GM12891 (cell line): ENCODE results near the gene CPED1.

Experiments
- DNase-seq: peaks from one replicate; pipeline ENCODE4 v3.0.0; 2011; ENCODE audit warnings: low spot score; ENCODE audit not compliant: insufficient read length
- FAIRE-seq: peaks from 2 replicates; lab custom pipeline; 2011; peaks lifted over from hg19 to GRCh38; lab: Jason Lieb, UNC
- PAX5 ChIP-seq: IDR thresholded peaks from 2 replicates; pipeline ENCODE4 v1.6.1; 2011; ENCODE audit warnings: low read length, moderate library complexity, mild to moderate bottlenecking; ENCODE audit not compliant: insufficient read depth, severe bottlenecking
- POLR2A ChIP-seq: IDR thresholded peaks from 2 replicates; pipeline ENCODE4 v1.6.1; 2011; ENCODE audit warnings: low read depth, low read length, control low read depth
- POLR2AphosphoS5 ChIP-seq: IDR thresholded peaks from 2 replicates; pipeline ENCODE4 v1.6.1; 2011; ENCODE audit warnings: low read depth, low read length, control low read depth
- POU2F2 ChIP-seq: IDR thresholded peaks from 2 replicates; pipeline ENCODE4 v1.6.1; 2011; ENCODE audit warnings: low read depth, mild to moderate bottlenecking, control low read depth, low read length, moderate library complexity
- SPI1 ChIP-seq: IDR thresholded peaks from 2 replicates; pipeline ENCODE4 v1.6.1; 2011; ENCODE audit warnings: low read depth, low read length, control low read depth
- TAF1 ChIP-seq: IDR thresholded peaks from 2 replicates; pipeline ENCODE4 v1.6.1; 2011; ENCODE audit warnings: low read depth, low read length, control low read depth

Gene CPED1

DNA sequence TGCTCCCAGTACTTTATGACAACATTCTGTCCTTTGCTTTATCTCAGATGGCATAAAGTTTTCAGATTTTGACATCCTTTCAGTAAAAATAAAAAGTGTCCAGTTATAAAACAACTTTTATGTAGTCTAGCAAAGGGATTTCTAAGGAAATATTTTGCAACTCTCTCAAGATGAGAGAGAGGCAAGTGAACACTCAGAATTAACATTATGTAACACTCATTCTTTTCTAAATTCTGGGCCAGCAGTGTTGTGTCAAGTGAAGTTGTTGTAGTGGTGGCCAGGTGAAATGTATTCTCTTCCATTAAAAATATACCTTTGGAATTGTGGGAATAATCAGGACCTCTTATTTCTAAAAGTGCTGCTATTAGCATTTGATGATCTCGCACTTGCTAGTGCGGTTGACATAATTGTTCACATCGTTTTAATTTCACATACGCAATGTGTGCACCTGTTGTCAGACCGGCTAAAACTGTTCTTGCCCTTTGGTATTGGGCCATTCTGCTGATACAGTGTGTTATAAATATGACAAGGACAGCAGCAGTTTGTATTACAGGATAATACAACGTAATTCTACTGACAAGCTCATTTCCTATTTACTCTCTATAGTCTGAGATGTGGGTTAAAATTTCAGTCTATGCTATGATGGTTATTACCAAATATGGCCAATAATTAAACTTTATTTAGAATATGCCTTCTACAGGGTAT is 23.8 kb downstream of the CPED1 start:
- TF ChIP-seq TAF1 (no peak), POLR2AphosphoS5 (no peak), POLR2A (no peak), SPI1 (no peak), PAX5 (no peak), POU2F2 (no peak)
- DNase-seq (no peak), FAIRE-seq (no peak)

DNA sequence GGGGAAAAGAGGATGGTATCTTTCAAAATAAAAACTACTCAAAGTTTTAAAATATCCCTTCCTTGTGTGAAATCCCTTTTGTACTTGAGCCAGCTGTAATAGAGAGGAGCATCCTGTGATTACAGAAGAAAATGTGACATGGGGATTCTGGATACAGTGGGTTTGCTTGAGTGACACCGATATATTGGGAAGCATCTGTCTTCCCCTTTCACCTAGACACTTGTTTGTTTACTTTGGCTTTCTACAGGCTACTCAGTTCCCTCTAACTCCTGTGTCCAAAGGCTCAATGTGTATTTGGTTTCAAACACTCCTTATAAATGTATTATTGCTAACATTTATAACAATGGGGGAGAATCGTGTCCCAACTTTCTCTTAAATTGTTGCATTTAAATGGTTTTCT is 24.4 kb downstream of the CPED1 start:
- TF ChIP-seq TAF1 (no peak), POLR2AphosphoS5 (no peak), POLR2A (no peak), PAX5 (no peak), POU2F2 (no peak), SPI1 (no peak)
- DNase-seq = no peak
- FAIRE-seq = no peak

DNA sequence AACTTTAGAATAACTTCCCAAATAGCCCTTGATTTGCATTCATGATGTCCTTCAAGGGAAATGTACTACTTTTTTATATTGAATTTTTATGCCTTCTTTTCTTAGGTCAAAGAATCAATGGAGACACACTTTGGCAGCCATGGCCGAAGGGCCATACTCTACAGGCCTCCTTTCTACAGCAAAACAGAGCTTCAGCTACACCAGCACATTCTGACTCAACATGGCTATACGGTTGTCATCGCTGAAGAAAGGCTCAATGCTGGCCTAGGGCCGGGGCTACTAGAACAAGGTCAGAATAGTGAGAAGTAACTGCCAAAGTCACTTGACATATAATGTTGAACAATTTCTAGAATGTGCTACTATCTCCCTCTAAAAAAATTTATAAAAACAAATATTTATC is 27.0 kb downstream of the CPED1 start:
- no peak for FAIRE-seq
- TF ChIP-seq POU2F2 (no peak), POLR2AphosphoS5 (no peak), SPI1 (no peak), PAX5 (no peak), TAF1 (no peak), POLR2A (no peak)
- DNase-seq = no peak

DNA sequence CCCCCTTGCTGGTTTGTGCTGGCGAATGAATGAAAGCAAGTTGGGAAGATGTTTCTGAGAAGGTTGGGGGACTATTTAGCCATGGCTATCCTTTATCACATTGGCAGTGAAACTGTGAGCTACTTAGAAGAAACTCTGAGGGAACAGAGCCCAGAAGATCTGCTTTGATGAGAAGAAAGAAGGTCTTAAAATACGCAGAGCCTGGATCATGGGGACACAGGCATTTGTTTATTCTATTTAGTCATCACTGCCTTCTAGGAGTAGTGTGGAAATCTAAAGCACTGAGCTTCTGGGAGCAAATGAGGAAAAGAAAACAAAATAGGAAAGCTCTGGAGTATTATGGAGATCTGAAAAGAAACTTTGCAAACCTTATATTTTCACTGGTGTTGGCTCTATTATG is 28.5 kb downstream of the CPED1 start:
- no peak for FAIRE-seq

DNA sequence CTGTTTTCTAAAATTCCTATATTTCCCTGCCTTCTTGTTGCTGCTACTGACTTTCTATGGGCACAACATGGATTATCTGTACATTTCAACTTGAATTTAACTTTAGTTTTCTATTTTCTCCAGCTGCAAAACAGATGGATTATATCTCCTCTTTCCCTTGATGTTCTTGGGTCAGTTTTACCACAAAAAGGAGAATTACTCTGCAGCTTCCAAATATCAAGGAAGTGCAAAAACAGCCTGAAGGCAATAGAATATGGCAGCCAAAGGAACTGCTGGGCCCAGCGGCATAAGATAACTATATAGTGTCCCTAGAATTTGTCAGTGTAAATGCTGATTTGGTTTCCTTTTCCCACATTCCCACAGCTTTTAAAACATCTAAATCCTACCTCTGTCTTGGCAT is 29.1 kb downstream of the CPED1 start:
- DNase-seq (no peak), FAIRE-seq (no peak)
- no peak for TF ChIP-seq TAF1
- no peak for TF ChIP-seq SPI1
- TF ChIP-seq POU2F2 = no peak
- TF ChIP-seq PAX5 = no peak
- TF ChIP-seq POLR2AphosphoS5 = no peak

More for the DNA sequence above, 28.5 kb downstream of the CPED1 start:
- TF ChIP-seq PAX5 (no peak), POU2F2 (no peak), SPI1 (no peak), POLR2AphosphoS5 (no peak), TAF1 (no peak), POLR2A (no peak)
- DNase-seq = no peak

DNA sequence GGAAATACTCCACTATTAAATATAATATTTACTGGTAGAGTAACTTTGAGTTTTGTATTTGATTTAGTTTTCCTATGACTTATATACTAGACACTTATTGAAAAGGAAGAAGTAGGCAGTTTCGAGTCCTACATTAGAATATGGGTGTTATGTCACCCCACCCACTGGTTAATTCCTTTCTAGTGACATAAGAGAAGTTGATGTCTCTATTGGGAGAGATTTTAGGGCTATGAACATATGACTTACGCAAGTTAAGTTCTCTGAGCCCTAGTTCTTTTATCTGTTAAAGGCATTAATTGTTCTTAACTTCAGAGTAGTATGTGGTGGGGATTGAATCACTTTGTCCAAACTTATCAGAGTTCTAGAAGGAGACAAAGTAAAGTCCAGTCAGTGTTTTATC is 30.5 kb downstream of the CPED1 start:
- no peak for TF ChIP-seq PAX5
- no peak for TF ChIP-seq SPI1
- TF ChIP-seq POLR2A = no peak
- no peak for TF ChIP-seq POU2F2
- no peak for TF ChIP-seq POLR2AphosphoS5
- no peak for TF ChIP-seq TAF1
- no peak for DNase-seq

DNA sequence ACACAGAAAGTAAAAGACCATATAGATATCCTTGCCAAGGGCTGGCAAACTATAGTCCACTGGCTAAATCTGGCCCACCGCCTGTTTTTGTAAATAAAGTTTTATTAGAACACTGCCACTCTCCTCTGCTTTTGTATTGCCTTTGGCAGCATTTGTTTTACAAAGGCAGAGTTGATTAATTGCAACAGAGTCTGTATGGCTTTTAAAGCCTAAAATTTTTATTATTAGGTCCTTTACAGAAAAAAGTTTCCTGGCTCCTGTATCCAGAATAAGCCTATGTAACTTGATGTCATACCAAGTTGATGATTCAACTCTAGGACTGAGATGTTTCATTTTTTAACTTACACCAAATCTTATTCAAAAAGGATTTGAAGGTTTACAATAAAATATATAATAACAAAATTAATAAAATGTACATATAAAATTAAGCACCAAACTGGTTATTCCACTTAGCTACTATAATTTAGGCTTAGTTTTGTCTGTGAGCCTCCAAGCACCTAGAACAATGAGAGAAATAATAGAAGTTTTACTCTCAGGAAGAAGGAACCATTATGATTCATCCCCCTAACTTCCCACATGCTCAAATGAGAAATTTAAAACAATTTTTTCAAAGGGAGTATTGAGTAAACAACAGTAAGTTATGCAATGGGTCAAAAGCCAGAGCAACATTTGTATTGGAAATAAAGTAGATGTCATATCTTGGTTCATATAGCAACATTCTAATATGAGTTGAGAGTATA is 31.9 kb downstream of the CPED1 start:
- TF ChIP-seq POLR2AphosphoS5 = no peak
- TF ChIP-seq TAF1 = no peak
- no peak for TF ChIP-seq PAX5
- no peak for TF ChIP-seq SPI1
- no peak for TF ChIP-seq POU2F2
- TF ChIP-seq POLR2A = no peak
- DNase-seq (no peak), FAIRE-seq (no peak)

More for the DNA sequence above, 30.5 kb downstream of the CPED1 start:
- FAIRE-seq = no peak

DNA sequence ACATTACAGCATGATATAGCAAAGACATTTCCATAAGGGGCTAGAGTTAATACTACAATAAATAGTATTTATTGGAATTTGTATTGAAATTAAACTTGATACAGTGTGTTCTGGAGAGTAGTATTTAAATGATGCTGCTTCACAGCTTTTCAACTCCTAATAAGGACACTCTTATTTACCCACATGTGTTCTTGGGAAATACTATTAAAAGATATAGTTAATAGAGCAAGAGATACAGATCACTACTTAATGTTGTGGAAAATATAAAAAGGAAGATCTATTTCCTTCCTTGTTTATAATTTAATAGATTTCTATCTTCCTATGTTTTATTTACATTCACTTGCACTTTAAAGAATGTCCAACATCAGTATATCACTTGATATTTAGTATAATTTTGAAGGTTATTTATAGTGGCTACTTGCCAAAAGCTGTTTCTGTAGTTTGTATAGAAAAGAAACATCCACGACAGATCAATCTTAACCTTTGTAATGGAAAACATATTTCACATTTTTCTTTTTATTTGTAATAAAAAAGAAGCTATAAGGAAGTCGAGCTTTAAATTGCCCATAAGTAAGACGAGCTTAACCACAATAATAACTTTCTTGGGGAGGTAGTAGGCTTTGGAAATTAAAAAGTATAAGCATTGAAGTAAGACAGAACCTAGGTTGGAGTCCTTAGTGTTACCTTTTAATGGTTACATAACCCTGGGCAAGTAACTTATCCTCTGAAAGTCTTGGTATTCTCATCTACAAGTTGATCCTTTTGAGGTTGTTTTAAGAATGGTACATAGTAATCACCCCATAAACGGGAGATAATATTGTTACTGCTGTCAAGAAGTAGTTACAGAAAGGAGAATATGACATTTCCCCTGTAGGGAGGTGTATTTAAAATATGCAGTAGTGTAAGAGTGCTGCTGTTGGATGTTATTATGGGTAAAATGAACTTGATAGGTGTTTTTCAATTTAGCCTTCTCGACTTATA is 32.8 kb downstream of the CPED1 start:
- DNase-seq (no peak), FAIRE-seq (no peak)
- no peak for TF ChIP-seq POLR2AphosphoS5
- no peak for TF ChIP-seq POLR2A
- TF ChIP-seq POU2F2 = no peak
- no peak for TF ChIP-seq PAX5
- no peak for TF ChIP-seq SPI1

DNA sequence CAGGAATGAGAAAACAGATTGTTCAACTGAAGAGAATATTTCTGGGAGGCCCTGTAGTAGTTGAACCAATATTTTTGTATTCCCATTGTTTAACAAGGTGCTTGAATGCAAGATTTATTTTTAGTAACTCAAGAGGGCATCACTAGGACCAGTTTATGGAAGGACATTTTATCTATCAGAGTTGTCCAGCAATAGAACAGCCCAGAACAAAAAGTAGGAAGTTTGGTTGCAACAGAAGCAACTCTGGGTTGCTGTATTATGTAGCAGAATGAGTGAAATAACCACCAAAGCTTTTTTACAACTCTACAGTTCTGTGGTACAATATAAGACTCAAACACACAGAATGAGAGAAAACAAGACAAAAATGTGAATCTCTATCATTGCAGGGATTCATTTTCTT is 34.7 kb downstream of the CPED1 start:
- FAIRE-seq = no peak
- TF ChIP-seq POLR2A (no peak), POLR2AphosphoS5 (no peak), PAX5 (no peak), POU2F2 (no peak), SPI1 (no peak), TAF1 (no peak)
- DNase-seq = no peak
